Mesenteric fat pad (tissue), 1 donor: ENCODE measurements around the gene FRYL. TPM values are rescaled to one million over a fixed set of nuclear protein-coding genes. Genes with fewer than 3 reads are reported as not detected.

Experiments
- DNase-seq: peaks from one replicate; pipeline ENCODE4 v3.0.0-alpha.2; 2020; ENCODE audit warnings: low spot score
- total RNA-seq: library from RNA; stranded (reverse); fragmentation: NEBNext Ultra II Directional; extraction: Animal tissue kit (Norgen Biotek cat#: 25700); gene quantifications from one replicate; pipeline ENCODE4 v1.2.1, GENCODE V29; 2021
- donor health status: DM: yes; HTN: yes; CAD: no.

FRYL gene
- total RNA-seq, 1 donor from 2014 or later: 53.0 TPM

- DNase-seq: no peak
Observed at GRCh38 chr4:48449151-48449550, 330.9 kb downstream of the FRYL start.

Other genes starting within 250 kb of the FRYL start
- gene OCIAD1, start 50.8 kb upstream of the FRYL start, total RNA-seq: 96.7 TPM
- 4.5 TPM for gene OCIAD2, start 126.5 kb upstream of the FRYL start, total RNA-seq
- not detected for gene CWH43, start 206.0 kb upstream of the FRYL start, total RNA-seq